ENCODE results near the gene PDE7B.

Gene PDE7B

GRCh38 chr6:136035378-136036070 lies 184.0 kb downstream of the PDE7B start:
- no peak for DNase-seq

- DNase-seq: no peak
Observed at GRCh38 chr6:136036071-136036380, 184.5 kb downstream of the PDE7B start.

DNA sequence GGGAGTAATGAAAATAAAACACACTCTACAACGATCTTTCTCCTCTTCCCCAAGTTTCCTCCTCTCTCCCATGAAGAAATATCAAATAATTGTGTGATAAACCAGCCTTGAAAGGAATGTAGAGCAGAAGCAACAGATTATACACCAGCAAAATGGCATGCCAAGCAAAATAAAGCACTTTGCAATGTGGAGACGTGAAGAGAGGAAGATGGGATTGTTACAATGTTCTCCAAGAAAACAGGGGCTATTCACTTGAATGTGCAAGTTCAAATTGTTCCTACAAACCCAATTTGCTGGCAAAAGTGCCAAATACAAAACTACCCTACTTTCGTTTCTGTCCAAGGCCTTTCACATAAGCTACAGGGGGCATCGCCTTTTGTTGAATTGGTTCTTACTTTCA lies 185.1 kb downstream of the PDE7B start:
- no peak for DNase-seq

DNA sequence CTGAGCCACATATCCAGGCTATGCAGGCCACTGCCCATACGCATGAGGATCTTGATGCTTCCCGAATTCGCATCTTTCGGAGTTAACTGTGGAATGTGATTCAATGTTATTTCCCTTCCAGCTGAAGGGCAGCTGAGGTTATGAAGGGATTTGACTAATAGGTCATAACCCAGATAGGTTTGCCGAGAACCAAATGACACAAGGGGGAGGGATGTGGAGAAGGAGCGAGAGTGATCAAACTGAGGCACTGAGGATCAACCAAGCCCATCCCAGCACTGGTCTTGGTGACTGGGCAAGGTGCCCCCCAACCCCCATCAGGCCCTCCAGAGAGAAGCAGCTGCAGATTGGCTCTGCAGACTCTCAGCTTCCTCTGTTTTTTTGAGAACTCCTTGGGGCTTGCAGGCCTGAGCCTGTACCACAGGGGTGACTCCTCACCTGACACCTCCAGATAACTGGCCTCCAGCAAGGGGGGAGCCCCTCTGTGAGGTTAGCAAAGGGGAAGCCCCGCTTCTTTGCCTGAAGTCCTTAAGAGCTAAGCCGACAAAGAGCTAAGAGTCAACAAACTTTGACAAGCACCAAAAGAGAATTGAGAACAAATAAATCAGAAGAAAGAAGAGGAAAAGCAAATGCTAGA lies 185.9 kb downstream of the PDE7B start:
- DNase-seq: no peak

DNA sequence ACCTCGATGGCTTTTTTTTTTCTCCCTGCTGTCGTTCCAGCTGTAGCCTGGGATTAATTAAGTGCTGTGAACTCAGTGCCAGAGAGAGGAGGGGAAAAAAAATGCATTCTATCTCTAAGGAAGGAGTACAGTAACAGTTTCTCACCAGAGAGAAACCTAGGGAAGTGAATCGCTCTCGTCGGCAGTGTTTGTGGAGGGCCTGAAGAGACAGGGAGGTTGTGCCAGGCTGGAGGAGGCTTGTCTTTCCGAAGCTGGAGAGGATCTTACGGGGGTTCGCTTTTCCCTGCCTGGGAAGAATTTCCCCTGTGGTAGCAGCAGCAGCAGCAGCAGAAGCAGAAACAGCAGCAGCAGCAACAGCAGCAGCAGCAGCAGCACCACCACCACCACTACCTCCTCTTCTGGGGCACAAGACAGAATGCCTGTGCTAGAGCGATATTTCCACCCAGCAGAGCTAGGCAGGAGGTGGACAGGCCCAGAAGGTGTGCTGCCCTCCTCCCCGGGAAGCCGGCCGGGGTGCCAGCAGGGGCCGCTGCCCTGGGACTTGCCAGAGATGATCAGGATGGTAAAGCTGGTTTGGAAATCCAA lies 186.5 kb downstream of the PDE7B start:
- no peak for DNase-seq

DNA sequence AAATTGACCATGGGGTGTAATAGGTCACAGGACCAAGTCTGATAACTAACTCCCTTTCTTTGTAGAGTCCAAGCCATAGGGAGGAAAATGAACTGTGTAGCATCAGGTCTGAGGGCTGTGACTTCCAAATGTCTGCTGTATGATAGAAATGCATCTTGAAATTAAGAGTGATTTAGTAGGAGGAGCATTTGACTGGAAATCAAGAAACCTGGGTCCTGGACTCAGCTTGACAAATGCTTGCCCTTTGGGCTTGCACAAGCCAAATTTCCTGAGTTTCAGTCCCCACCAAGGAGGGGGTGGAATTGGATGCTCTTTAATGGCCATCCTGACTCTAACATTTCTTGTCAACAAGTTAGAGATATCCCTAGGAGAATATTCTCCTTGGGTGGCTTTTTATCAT lies 187.0 kb downstream of the PDE7B start:
- no peak for DNase-seq

GRCh38 chr6:136039185-136039584 lies 187.7 kb downstream of the PDE7B start:
- no peak for DNase-seq

GRCh38 chr6:136050475-136050874 lies 199.0 kb downstream of the PDE7B start:
- no peak for DNase-seq

DNA sequence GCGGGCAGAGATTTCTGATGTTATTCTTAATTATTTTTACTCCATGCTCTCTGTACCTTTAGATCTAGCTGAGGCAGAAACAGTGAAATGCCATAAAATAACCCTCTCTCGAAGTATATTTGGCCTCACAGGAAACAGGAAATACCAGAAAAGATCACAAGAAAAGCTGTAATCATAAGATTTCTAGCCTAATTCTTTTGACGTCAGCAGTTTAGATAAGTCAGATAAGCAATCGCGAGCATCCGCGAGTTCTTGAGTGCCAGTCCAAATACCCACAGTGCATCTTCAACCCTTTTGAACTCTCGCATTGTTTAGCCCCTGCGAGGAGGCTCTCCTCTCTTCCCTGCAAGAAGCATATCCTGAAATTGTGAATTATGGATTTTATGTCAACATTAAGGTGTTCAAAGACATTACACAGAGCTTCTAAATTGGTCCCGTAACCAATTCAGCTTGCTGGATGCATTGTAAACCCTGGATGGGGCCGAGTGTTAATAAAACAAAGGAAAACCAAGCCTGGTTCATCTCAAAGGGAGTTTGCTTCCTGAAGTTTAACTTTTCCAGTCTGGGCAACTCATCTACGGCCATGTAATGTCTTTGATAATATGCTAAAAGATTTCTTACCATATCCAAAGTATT lies 199.8 kb downstream of the PDE7B start:
- DNase-seq: no peak

DNA sequence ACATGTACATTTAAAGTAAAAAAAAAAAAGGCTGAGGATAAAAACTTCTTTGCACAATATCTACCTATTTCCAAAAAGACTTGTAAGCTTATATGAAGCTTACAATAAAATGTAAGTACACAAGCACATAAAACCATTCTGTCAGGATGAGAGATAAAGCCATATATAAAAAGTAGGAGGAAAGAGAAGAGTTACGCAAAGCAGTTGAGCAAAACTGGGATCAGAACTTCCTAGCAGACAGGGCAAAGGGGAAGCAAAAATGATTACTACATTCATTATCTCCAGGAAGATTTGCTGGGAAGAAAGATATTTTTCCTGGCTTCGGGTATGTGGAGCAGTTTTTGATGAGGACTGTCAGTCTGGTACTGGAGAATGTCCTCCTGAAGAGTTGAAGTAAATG lies 200.5 kb downstream of the PDE7B start:
- no peak for DNase-seq

- no peak for DNase-seq
Observed at GRCh38 chr6:136058852-136059251, 207.4 kb downstream of the PDE7B start.

GRCh38 chr6:136059308-136059707 lies 207.8 kb downstream of the PDE7B start:
- DNase-seq: peak; percentile 23

DNA sequence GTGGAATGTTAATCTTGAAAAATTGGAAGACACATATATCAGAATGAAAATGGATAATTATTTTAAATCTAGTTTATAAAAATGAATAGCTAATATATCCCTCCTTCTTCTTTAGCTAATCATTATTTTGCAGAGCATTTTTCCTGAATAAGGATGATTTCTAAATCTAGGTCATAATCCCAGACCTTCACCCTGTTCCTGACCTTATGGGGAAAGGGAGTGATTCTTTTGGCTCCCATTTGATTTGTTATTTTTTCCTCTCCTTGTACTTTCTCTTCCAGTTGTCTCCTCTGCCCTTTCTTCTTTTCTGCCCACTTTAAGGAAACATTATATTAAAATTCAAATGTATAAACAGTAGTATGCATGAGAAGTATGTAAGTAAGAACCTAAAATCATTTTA lies 208.6 kb downstream of the PDE7B start:
- no peak for DNase-seq

- no peak for DNase-seq
Observed at GRCh38 chr6:136060759-136061158, 209.3 kb downstream of the PDE7B start.

- DNase-seq: no peak
Observed at GRCh38 chr6:136061701-136062100, 210.2 kb downstream of the PDE7B start.

GRCh38 chr6:136063096-136063495 lies 211.6 kb downstream of the PDE7B start:
- DNase-seq: no peak

- DNase-seq: no peak
Observed at GRCh38 chr6:136066005-136066404, 214.5 kb downstream of the PDE7B start.

DNA sequence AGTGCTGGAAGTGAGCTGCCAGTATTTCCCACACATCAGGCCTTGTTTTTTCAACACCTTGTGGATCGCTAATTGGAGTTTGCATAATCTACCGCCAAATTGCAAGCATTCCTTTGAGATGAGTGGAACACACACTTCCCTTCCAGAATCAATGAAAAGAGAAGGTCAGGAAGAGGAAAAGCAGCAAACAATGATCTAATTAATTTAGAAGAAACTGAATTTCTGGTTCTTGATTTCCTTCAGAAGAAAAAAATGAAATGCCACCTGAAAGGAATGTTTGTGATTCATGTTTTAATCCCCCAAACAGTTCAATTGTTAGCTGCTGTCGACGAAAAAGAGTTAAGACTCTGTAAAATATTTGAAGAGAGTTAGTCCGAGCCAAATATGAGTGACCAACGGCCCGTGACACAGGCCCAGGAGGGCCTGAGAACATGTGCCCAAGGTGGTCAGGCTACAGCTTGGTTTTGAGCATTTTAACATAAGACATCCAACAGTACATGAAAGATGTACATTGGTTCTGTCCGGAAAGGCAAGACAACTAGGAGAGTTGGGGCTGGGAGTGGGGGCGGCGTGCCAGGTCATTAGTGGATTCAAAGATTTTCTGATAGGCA lies 216.3 kb downstream of the PDE7B start:
- no peak for DNase-seq

GRCh38 chr6:136069119-136069518 lies 217.6 kb downstream of the PDE7B start:
- no peak for DNase-seq

DNA sequence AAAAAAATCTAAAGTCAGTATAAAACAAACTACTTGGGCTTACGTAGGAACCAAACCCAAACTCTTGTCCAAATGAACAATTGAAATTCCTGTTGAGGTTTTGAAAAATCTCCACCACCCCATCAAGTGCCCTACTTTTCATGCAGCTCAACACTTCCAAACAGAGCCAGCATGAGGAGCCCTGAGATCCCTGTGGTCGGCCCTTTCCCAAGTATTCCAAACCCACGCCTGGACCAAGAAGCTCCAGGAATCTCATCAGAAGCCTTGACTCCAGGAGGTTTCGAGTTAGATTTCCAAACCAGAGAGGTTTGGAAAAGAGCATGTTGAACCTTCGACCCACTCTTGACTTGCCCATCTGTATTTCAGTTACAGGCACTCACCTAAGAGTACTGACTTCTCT lies 219.3 kb downstream of the PDE7B start:
- DNase-seq: no peak

GRCh38 chr6:136072691-136073090 lies 221.2 kb downstream of the PDE7B start:
- no peak for DNase-seq

- no peak for DNase-seq
Observed at GRCh38 chr6:136073216-136073615, 221.7 kb downstream of the PDE7B start.

DNA sequence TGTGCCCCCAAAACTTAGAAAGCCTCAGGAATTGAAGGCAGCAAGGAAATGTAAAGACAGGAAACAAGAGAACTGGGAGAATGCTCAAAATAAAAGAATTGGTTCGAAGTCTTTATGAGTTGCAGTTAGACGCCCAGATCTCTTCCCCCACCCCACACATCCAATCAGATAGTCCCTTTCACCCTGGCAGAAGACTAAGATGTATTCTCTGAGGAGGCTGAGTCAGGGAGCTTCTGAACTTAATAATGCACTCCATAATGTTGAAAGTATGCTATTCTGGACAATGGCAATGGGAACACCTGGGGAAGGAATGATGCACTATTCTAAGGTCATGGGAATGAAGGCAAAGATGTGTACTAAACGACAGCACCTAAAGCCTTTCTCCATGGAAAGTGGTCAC lies 225.0 kb downstream of the PDE7B start:
- no peak for DNase-seq

Data from midbrain (tissue), 1 donor.